Gastrocnemius medialis (tissue), 4 donors: ENCODE measurements around the gene FAM219A. TPM values are rescaled to one million over a fixed set of nuclear protein-coding genes. Genes with fewer than 3 reads are reported as not detected.
"Not testable (repeated sequence)": the region's sequence is repeated elsewhere in the genome, so short reads cannot be mapped to it uniquely, and the experiment has no call there.

Source experiments
- ATAC-seq, 2 donors: fragments of 150-250 bp; one replicate each; pipeline ENCODE4 v1.9.1; 2016
- DNase-seq, 2 donors: peaks; one replicate each; pipeline ENCODE4 v3.0.0-alpha.2; 2019
- H3K27ac ChIP-seq, 4 donors: fragments of 200-600 bp; sonication (generic); 1 replicate in 1 of 4; 2 replicates in 3 of 4; pipeline ENCODE4 v1.5.1; 2016 to 2018; ENCODE audit warnings: mild to moderate bottlenecking in 2 of 4, moderate library complexity in 1 of 4
- H3K27me3 ChIP-seq, 3 donors: fragments of 200-600 bp; sonication (generic) in 2 of 3; 1 replicate in 1 of 3; 2 replicates in 2 of 3; pipeline versions ENCODE4 v1.5.1 to v1.6.0; 2016 to 2019; ENCODE audit warnings: mild to moderate bottlenecking in 1 of 3, moderate library complexity in 1 of 3
- H3K36me3 ChIP-seq, 2 donors: fragments of 200-600 bp; sonication (generic) in 1 of 2; one replicate each; pipeline ENCODE4 v1.5.1; 2017 to 2018
- H3K4me1 ChIP-seq, 2 donors: fragments of 200-600 bp; sonication (generic) in 1 of 2; one replicate each; pipeline ENCODE4 v1.5.1; 2016 to 2017; ENCODE audit warnings: mild to moderate bottlenecking in 2 of 2
- H3K4me3 ChIP-seq, 4 donors: fragments of 200-600 bp; sonication (generic) in 3 of 4; 1 replicate in 1 of 4; 2 replicates in 3 of 4; pipeline ENCODE4 v1.5.1; 2016 to 2019; ENCODE audit warnings: mild to moderate bottlenecking in 2 of 4
- H3K9me3 ChIP-seq, 3 donors: fragments of 200-600 bp; sonication (generic) in 2 of 3; 1 replicate in 1 of 3; 2 replicates in 2 of 3; pipeline ENCODE4 v1.5.1; 2016 to 2019
- CTCF ChIP-seq, 5 experiments: fragments of 450-650 bp in 3 of 5; fragments of 200-600 bp in 2 of 5; sonication (generic) in 2 of 5; IDR thresholded peaks in 4 of 5; conservative IDR thresholded peaks in 1 of 5; 1 replicate in 4 of 5; 2 replicates in 1 of 5; pipeline ENCODE4 v1.5.1; 2016 to 2019; ENCODE audit warnings: antibody characterized with exemption in 5 of 5, mild to moderate bottlenecking in 3 of 5, moderate library complexity in 3 of 5
- POLR2A ChIP-seq, 2 donors: fragments of 450-650 bp; IDR thresholded peaks; one replicate each; pipeline ENCODE4 v1.6.1; 2017; ENCODE audit warnings: antibody characterized with exemption in 2 of 2, mild to moderate bottlenecking in 2 of 2, moderate library complexity in 2 of 2
- in situ Hi-C, 4 donors: fragments of 200-750 bp; cut with MboI; loops; one replicate each; pipeline versions ENCODE4 v1.15.0 to v1.8.0; 2017; ENCODE audit warnings: low sequenced_read_pairs in 4 of 4
- intact Hi-C: fragments of 100-400 bp; cut with DNase I; formaldehyde crosslinking; loops from one replicate; pipeline ENCODE4 v1.15.1; 2023; ENCODE audit warnings: low total_unique reads
- total RNA-seq, 4 donors: library from RNA; depleted of rRNA; stranded (reverse); fragments of >200 nt; gene quantifications; one replicate each; pipeline versions ENCODE4 v1.1.0 to v1.2.3, GENCODE V29; 2016

Gene FAM219A
- total RNA-seq, 4 donors from 2014 or later, result 29.5 to 58.4 (median 41.8) TPM

GRCh38 chr9:34443976-34444375 is 14.4 kb downstream of the FAM219A start:
- H3K36me3 ChIP-seq, result no peaks in the 10 kb centered on the region
- in situ Hi-C loops (no loop called here), intact Hi-C loops (no loop called here)
- no peaks in the 10 kb centered on the region for H3K27me3 ChIP-seq
- no peak for TF ChIP-seq CTCF (IDR thresholded peaks at IDR 0.05 in 4 of 5, conservative IDR thresholded peaks at IDR 0.05 in 1 of 5)
- TF ChIP-seq POLR2A (IDR thresholded peaks at IDR 0.05), result no peak
- ATAC-seq (no peak), DNase-seq (no peak)
- H3K27ac ChIP-seq, result no peak overlapping the region
- H3K9me3 ChIP-seq, result no peaks in the 10 kb centered on the region
- H3K4me3 ChIP-seq, result no peak overlapping the region
- H3K4me1 ChIP-seq, result peaks cover 61 to 73% of the 10 kb centered on the region in 2 donors

GRCh38 chr9:34443533-34443932 is 14.8 kb downstream of the FAM219A start:
- no peak for ATAC-seq
- H3K4me3 ChIP-seq, result no peak overlapping the region
- H3K9me3 ChIP-seq, result no peaks in the 10 kb centered on the region
- intact Hi-C loops (no loop called here), in situ Hi-C loops (no loop called here)
- TF ChIP-seq CTCF (IDR thresholded peaks at IDR 0.05 in 4 of 5, conservative IDR thresholded peaks at IDR 0.05 in 1 of 5), result no peak
- TF ChIP-seq POLR2A (IDR thresholded peaks at IDR 0.05), result no peak
- H3K36me3 ChIP-seq, result no peaks in the 10 kb centered on the region
- DNase-seq, result no peak
- no peaks in the 10 kb centered on the region for H3K27me3 ChIP-seq
- peaks cover 61 to 73% of the 10 kb centered on the region in 2 donors for H3K4me1 ChIP-seq
- no peak overlapping the region for H3K27ac ChIP-seq

- DNase-seq (no peak), ATAC-seq (no peak)
- intact Hi-C loops, result no loop called here
- no peaks in the 10 kb centered on the region for H3K36me3 ChIP-seq
- H3K27me3 ChIP-seq, result no peaks in the 10 kb centered on the region
- H3K4me3 ChIP-seq, result no peak overlapping the region
- in situ Hi-C loops, result no loop called here
- H3K4me1 ChIP-seq, result peaks cover 58 to 68% of the 10 kb centered on the region in 2 donors
- H3K9me3 ChIP-seq, result no peaks in the 10 kb centered on the region
- no peak overlapping the region for H3K27ac ChIP-seq
- TF ChIP-seq POLR2A (IDR thresholded peaks at IDR 0.05) (no peak), CTCF (IDR thresholded peaks at IDR 0.05 in 4 of 5, conservative IDR thresholded peaks at IDR 0.05 in 1 of 5) (no peak)
These were observed 15.6 kb downstream of the FAM219A start for GRCh38 chr9:34442770-34443169.

- H3K4me1 ChIP-seq, result peaks cover 37 to 56% of the 10 kb centered on the region in 2 donors
These were observed 18.4 kb downstream of the FAM219A start for GRCh38 chr9:34440017-34440416.

GRCh38 chr9:34438465-34438864 is 19.9 kb downstream of the FAM219A start:
- H3K36me3 ChIP-seq, intact Hi-C loops: not testable (repeated sequence)

More at GRCh38 chr9:34440017-34440416, 18.4 kb downstream of the FAM219A start:
- Histone ChIP-seq H3K4me3 (no peak overlapping the region), H3K9me3 (no peaks in the 10 kb centered on the region), H3K27ac (no peak overlapping the region), H3K36me3 (no peaks in the 10 kb centered on the region), H3K27me3 (no peaks in the 10 kb centered on the region)
- in situ Hi-C loops (no loop called here), intact Hi-C loops (no loop called here)
- no peak for DNase-seq
- no peak for ATAC-seq
- TF ChIP-seq CTCF (IDR thresholded peaks at IDR 0.05 in 4 of 5, conservative IDR thresholded peaks at IDR 0.05 in 1 of 5) (no peak), POLR2A (IDR thresholded peaks at IDR 0.05) (no peak)

GRCh38 chr9:34437926-34438307 is 20.5 kb downstream of the FAM219A start:
- H3K36me3 ChIP-seq, H3K9me3 ChIP-seq, ATAC-seq, H3K4me3 ChIP-seq, DNase-seq, H3K27me3 ChIP-seq, H3K27ac ChIP-seq: not testable (repeated sequence)
- in situ Hi-C loops (loop anchor here in 1 of 4 donors (10.0 kb wide), 1 partner anchor 57 kb away; no protein-coding TSS in a partner anchor), intact Hi-C loops (loop anchor here (1.0 kb wide), 1 partner anchor 62 kb away; no protein-coding TSS in a partner anchor)
- H3K4me1 ChIP-seq, result peaks cover 19 to 38% of the 10 kb centered on the region in 2 donors

More at GRCh38 chr9:34438465-34438864, 19.9 kb downstream of the FAM219A start:
- H3K4me1 ChIP-seq, result peaks cover 21 to 43% of the 10 kb centered on the region in 2 donors
- H3K27me3 ChIP-seq, DNase-seq, H3K27ac ChIP-seq, ATAC-seq, H3K4me3 ChIP-seq, H3K9me3 ChIP-seq: not testable (repeated sequence)
- in situ Hi-C loops, result loop anchor here in 1 of 4 donors (10.0 kb wide), 1 partner anchor 56 kb away; no protein-coding TSS in a partner anchor
